Calu3 (cell line): Measurements from ENCODE around the gene CDK14. TPM values are rescaled to one million over a fixed set of nuclear protein-coding genes. Genes with fewer than 3 reads are reported as not detected.

Experiments
- BruUV-seq: library from RNA; stranded (reverse); fragments of 400-500 nt; replicated peaks from 2 replicates; lab custom pipeline; 2021; lab: Mats Ljungman, UMichigan
- CTCF ChIA-PET: fragments of 300-600 bp; sonication (Branson Sonifier 250); formaldehyde crosslinking; loops from one replicate; lab custom pipeline; 2022; ENCODE audit warnings: antibody characterized with exemption; lab: Charles Lee
- DNase-seq: peaks from one replicate; pipeline ENCODE4 v3.0.0; 2022
- H3K27ac Mint-ChIP-seq: one replicate; pipeline ENCODE4 v1.8.0; 2022; ENCODE audit warnings: mixed read lengths; ENCODE audit not compliant: unreplicated experiment
- H3K27me3 Mint-ChIP-seq: one replicate; pipeline ENCODE4 v1.8.0; 2022; ENCODE audit warnings: mixed read lengths; ENCODE audit not compliant: unreplicated experiment
- H3K36me3 Mint-ChIP-seq: one replicate; pipeline ENCODE4 v1.8.0; 2022; ENCODE audit warnings: mild to moderate bottlenecking, moderate library complexity, mixed read lengths; ENCODE audit not compliant: insufficient read depth, unreplicated experiment
- H3K4me1 Mint-ChIP-seq: one replicate; pipeline ENCODE4 v1.8.0; 2022; ENCODE audit warnings: mild to moderate bottlenecking, low read depth, mixed read lengths; ENCODE audit not compliant: unreplicated experiment
- H3K4me3 Mint-ChIP-seq: one replicate; pipeline ENCODE4 v1.8.0; 2022; ENCODE audit warnings: mild to moderate bottlenecking, low read depth, moderate library complexity, mixed read lengths; ENCODE audit not compliant: unreplicated experiment
- H3K9me3 Mint-ChIP-seq: one replicate; pipeline ENCODE4 v1.8.0; 2022; ENCODE audit warnings: low read depth, mixed read lengths; ENCODE audit not compliant: unreplicated experiment
- intact Hi-C: fragments of 100-400 bp; cut with micrococcal nuclease; formaldehyde crosslinking; loops from one replicate; pipeline ENCODE4 v1.10.0; 2022; ENCODE audit not compliant: unreplicated experiment
- total RNA-seq: library from RNA; stranded (reverse); gene quantifications from 2 replicates; pipeline ENCODE4 v1.2.3, GENCODE V29; 2022
- TF ChIP-seq, protein P1 (sequence below): fragments of 200-600 bp; IDR thresholded peaks from one replicate; pipeline ENCODE4 v1.8.0; 2022; ENCODE audit warnings: antibody characterized with exemption; ENCODE audit not compliant: unreplicated experiment

Gene CDK14
- total RNA-seq, 1 experiment from 2014 or later: 29.4 TPM

DNA sequence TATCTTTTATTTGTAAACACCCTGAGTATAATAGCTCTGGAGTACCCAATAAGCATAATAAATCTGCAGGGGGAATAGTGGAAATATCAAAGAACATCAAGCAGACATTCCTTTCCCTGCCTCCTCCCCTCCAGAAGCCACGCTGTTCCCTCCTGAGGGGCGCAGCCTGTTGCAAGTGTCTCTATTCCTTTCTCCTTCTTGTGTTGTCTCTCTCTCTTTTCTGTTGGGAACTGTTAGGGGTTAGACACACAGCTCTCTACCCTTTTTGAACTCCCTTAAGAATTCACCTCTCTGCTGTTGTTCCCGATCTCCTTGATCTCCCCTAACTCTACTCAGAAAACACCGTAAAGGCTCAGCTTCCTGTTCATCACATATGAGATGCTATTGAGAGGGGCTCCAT, 490.1 kb downstream of the CDK14 start:
- intact Hi-C loops: loop anchor here (10.0 kb wide), 1 partner anchor 179 kb away; the partner anchor contains the start of gene FZD1
- no TSS peak for BruUV-seq
- TF ChIP-seq, protein P1, sequence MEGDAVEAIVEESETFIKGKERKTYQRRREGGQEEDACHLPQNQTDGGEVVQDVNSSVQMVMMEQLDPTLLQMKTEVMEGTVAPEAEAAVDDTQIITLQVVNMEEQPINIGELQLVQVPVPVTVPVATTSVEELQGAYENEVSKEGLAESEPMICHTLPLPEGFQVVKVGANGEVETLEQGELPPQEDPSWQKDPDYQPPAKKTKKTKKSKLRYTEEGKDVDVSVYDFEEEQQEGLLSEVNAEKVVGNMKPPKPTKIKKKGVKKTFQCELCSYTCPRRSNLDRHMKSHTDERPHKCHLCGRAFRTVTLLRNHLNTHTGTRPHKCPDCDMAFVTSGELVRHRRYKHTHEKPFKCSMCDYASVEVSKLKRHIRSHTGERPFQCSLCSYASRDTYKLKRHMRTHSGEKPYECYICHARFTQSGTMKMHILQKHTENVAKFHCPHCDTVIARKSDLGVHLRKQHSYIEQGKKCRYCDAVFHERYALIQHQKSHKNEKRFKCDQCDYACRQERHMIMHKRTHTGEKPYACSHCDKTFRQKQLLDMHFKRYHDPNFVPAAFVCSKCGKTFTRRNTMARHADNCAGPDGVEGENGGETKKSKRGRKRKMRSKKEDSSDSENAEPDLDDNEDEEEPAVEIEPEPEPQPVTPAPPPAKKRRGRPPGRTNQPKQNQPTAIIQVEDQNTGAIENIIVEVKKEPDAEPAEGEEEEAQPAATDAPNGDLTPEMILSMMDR: no peak
- Mint-ChIP-seq H3K27me3 (no peaks in the 10 kb centered on the region), H3K4me1 (no peaks in the 10 kb centered on the region), H3K9me3 (no peaks in the 10 kb centered on the region), H3K36me3 (no peaks in the 10 kb centered on the region), H3K27ac (no peak overlapping the region), H3K4me3 (no peak overlapping the region)
- CTCF ChIA-PET: no interaction called here
- DNase-seq: no peak

DNA sequence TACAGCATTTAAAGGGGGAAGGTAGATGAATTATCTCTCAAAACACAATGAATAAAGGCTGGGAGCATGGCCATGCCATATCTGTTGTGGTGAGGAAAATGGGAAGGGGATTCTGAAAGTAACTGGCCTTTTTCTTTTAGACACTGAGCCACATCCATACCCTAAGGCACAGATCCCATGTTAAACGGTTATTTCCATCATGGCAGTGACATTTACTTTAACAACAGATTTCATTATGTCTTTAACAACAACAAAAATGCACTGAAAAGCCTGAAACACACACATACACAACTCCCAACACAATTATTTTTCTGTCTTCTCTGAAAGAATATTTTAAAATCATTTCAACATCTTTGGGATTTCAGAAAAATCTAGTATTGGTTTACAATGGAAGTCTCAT, 492.0 kb downstream of the CDK14 start:
- Mint-ChIP-seq H3K4me1 (no peaks in the 10 kb centered on the region), H3K27me3 (no peaks in the 10 kb centered on the region), H3K9me3 (no peaks in the 10 kb centered on the region), H3K27ac (no peak overlapping the region), H3K36me3 (no peaks in the 10 kb centered on the region), H3K4me3 (no peak overlapping the region)
- DNase-seq: no peak
- CTCF ChIA-PET: no interaction called here
- no TSS peak for BruUV-seq
- intact Hi-C loops: loop anchor here (10.0 kb wide), 1 partner anchor 177 kb away; the partner anchor contains the start of gene FZD1
- TF ChIP-seq, protein P1: no peak

DNA sequence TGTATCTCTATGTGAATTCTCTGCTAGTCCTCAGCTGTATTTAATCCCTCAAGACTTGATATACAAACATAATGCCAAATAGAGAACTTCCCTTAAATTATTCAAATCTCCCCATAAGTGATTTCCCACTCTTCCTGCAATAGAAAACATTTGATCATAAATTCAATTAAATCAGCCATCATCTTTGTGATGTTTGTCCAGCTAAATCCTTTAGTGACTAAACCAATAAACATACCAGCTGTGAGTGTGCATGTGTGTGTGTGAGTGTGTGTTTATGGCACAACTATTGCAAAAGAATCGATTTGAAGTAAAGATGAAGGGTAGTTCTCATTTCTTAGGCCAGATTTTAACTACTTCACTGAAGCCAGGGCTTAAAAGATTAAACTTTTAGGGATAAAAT, 492.6 kb downstream of the CDK14 start:
- TF ChIP-seq, protein P1: no peak

DNA sequence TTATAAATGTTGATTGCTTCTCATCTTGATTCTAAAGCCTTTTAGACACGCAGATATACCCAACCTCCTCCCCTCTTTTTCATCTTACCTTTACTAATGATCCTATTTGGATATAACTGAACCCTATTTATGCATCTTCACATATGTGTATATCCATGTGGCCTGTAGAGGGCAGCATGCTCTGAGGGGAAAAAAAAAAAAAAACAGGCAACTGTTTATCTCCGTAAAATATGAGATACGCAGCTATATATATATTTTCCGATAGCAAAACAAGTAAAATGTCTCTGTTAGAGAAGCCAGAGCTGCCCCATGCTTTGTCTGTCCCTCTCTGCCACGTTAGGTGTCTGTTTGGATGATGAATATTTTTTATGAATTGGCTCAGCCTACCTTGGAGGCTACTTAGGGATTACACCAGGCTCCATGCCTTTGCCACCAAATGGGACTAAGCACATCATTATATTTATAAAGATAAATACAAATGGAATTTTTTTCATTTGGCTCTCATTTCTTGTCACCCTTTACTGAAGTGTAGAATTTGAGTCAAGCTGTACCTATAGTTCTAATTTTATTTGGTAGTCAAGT, 493.4 kb downstream of the CDK14 start:
- no TSS peak for BruUV-seq

More for the DNA sequence above, 492.6 kb downstream of the CDK14 start:
- no peaks in the 10 kb centered on the region for H3K27me3 Mint-ChIP-seq
- H3K36me3 Mint-ChIP-seq: no peaks in the 10 kb centered on the region
- no peak overlapping the region for H3K4me3 Mint-ChIP-seq
- BruUV-seq: no TSS peak
- no peaks in the 10 kb centered on the region for H3K9me3 Mint-ChIP-seq
- DNase-seq: no peak
- H3K27ac Mint-ChIP-seq: no peak overlapping the region
- intact Hi-C loops: loop anchor here (1.0 to 10.0 kb wide), 2 partner anchors 176 to 548 kb away; partner anchors contain the start of gene FZD1
- no peaks in the 10 kb centered on the region for H3K4me1 Mint-ChIP-seq
- CTCF ChIA-PET: no interaction called here

More for the DNA sequence above, 493.4 kb downstream of the CDK14 start:
- Mint-ChIP-seq H3K4me3 (no peak overlapping the region), H3K27ac (no peak overlapping the region), H3K4me1 (no peaks in the 10 kb centered on the region), H3K27me3 (no peaks in the 10 kb centered on the region), H3K36me3 (no peaks in the 10 kb centered on the region), H3K9me3 (no peaks in the 10 kb centered on the region)
- intact Hi-C loops: loop anchor here (1.0 to 10.0 kb wide), 2 partner anchors 175 to 547 kb away; partner anchors contain the start of gene FZD1
- TF ChIP-seq, protein P1: peak; percentile 48
- peak; percentile 15 for DNase-seq
- CTCF ChIA-PET: interaction anchor here (0.7 kb wide), 1 partner anchor 176 kb away, joined by 3 read pairs; no protein-coding TSS in a partner anchor
